Transverse colon (tissue), 4 donors: Measurements from ENCODE around the gene FNBP1L. TPM values are rescaled to one million over a fixed set of nuclear protein-coding genes. Genes with fewer than 3 reads are reported as not detected.
"Not testable (repeated sequence)": the region's sequence is repeated elsewhere in the genome, so short reads cannot be mapped to it uniquely, and the experiment has no call there.

Source experiments
- DNase-seq: peaks from one replicate; pipeline ENCODE4 v3.0.0-alpha.2; 2019
- H3K27ac ChIP-seq, 4 donors: fragments of 200-600 bp; sonication (generic); 2 replicates each; pipeline ENCODE4 v1.5.1; 2016 to 2018; ENCODE audit warnings: inconsistent platforms in 4 of 4
- H3K27me3 ChIP-seq: fragments of 200-600 bp; sonication (generic); 2 replicates; pipeline ENCODE4 v1.5.1; 2017; ENCODE audit warnings: inconsistent platforms
- H3K36me3 ChIP-seq, 4 donors: fragments of 200-600 bp; sonication (generic); 2 replicates each; pipeline ENCODE4 v1.5.1; 2017 to 2019; ENCODE audit warnings: inconsistent platforms in 4 of 4
- H3K4me1 ChIP-seq, 4 donors: fragments of 200-600 bp; sonication (generic); 2 replicates each; pipeline ENCODE4 v1.5.1; 2017 to 2020; ENCODE audit warnings: inconsistent platforms in 4 of 4
- H3K4me3 ChIP-seq, 4 donors: fragments of 200-600 bp; sonication (generic); 1 replicate in 1 of 4; 2 replicates in 3 of 4; pipeline versions ENCODE4 v1.5.1 to v1.6.1; 2017 to 2019; ENCODE audit warnings: inconsistent platforms in 4 of 4
- H3K9me3 ChIP-seq, 2 donors: fragments of 200-600 bp; sonication (generic); 2 replicates each; pipeline ENCODE4 v1.5.1; 2017 to 2019; ENCODE audit warnings: inconsistent platforms in 2 of 2
- EP300 ChIP-seq: sonication (generic); formaldehyde crosslinking; IDR thresholded peaks from one replicate; pipeline ENCODE4 v1.6.1; 2017; ENCODE audit warnings: antibody characterized with exemption, low read depth
- POLR2A ChIP-seq: fragments of 450-650 bp; IDR thresholded peaks from one replicate; pipeline ENCODE4 v1.6.1; 2016; ENCODE audit warnings: antibody characterized with exemption, mild to moderate bottlenecking, moderate library complexity
- POLR2AphosphoS5 ChIP-seq, 3 donors: sonication (generic); formaldehyde crosslinking; IDR thresholded peaks; one replicate each; pipeline ENCODE4 v1.6.1; 2016; ENCODE audit warnings: antibody characterized with exemption in 3 of 3
- WGBS, 2 donors: methylation state at CpG; one replicate each; pipeline ENCODE4 v1.1.5; 2018; ENCODE audit warnings: low coverage in 1 of 2; 5-methylcytosine and 5-hydroxymethylcytosine counted together
- in situ Hi-C, 4 donors: fragments of 200-750 bp; cut with MboI; loops; one replicate each; pipeline versions ENCODE4 v1.15.0 to v1.15.1; 2017; ENCODE audit warnings: low sequenced_read_pairs in 3 of 4, low pct_ligation_motif_present in 1 of 4, low pct_unique_long_range_greater_than_20kb in 1 of 4
- intact Hi-C: fragments of 100-400 bp; cut with DNase I; formaldehyde crosslinking; loops from one replicate; pipeline ENCODE4 v1.15.1; 2023; ENCODE audit warnings: low total_unique reads
- total RNA-seq, 4 donors: library from RNA; depleted of rRNA; stranded (reverse); fragments of >200 nt; gene quantifications; one replicate each; pipeline ENCODE4 v1.1.0, GENCODE V29; 2016
- TF ChIP-seq, protein P1 (sequence below), 5 experiments: fragments of 200-600 bp in 3 of 5; fragments of 450-650 bp in 2 of 5; sonication (generic) in 3 of 5; IDR thresholded peaks; 1 replicate in 2 of 5; 2 replicates in 3 of 5; pipeline ENCODE4 v1.5.1; 2016 to 2017; ENCODE audit warnings: antibody characterized with exemption in 5 of 5, inconsistent platforms in 3 of 5, mild to moderate bottlenecking in 2 of 5, moderate library complexity in 1 of 5

The FNBP1L gene
- total RNA-seq, 4 donors from 2014 or later: 31.0 to 69.4 (median 49.0) TPM

DNA sequence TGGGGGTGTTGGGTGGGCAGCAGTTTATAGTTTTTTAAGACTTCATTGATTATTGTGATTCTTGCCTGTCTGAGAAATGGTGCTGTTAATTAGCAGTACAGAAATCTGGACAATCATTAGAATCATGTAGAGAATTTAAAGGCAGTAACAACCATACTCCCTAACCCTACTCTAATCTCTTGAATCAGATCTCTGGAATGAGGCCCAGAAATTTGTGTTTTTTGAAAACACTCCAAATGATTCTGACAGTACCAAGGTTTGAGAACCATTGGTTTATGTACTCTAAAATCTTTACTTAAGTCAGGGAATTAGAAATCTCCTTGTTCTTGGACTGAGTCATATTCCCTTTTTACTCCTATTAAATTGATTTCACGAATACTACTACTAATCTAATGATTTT is 24.0 kb downstream of the FNBP1L start:
- Histone ChIP-seq H3K36me3 (no peaks in the 10 kb centered on the region), H3K27ac (no peak overlapping the region), H3K27me3 (no peaks in the 10 kb centered on the region), H3K4me3 (no peak overlapping the region), H3K4me1 (peaks cover 0 to 6% (median 4%) of the 10 kb centered on the region in 4 donors), H3K9me3 (no peaks in the 10 kb centered on the region)
- no peak for DNase-seq
- in situ Hi-C loops: no loop called here
- 29 to 38% methylated on average over 1 of the region's 1 CpG for WGBS, 2 donors
- TF ChIP-seq, protein P1, sequence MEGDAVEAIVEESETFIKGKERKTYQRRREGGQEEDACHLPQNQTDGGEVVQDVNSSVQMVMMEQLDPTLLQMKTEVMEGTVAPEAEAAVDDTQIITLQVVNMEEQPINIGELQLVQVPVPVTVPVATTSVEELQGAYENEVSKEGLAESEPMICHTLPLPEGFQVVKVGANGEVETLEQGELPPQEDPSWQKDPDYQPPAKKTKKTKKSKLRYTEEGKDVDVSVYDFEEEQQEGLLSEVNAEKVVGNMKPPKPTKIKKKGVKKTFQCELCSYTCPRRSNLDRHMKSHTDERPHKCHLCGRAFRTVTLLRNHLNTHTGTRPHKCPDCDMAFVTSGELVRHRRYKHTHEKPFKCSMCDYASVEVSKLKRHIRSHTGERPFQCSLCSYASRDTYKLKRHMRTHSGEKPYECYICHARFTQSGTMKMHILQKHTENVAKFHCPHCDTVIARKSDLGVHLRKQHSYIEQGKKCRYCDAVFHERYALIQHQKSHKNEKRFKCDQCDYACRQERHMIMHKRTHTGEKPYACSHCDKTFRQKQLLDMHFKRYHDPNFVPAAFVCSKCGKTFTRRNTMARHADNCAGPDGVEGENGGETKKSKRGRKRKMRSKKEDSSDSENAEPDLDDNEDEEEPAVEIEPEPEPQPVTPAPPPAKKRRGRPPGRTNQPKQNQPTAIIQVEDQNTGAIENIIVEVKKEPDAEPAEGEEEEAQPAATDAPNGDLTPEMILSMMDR (IDR thresholded peaks at IDR 0.05): no peak
- no peak for TF ChIP-seq POLR2A
- TF ChIP-seq EP300: no peak
- TF ChIP-seq POLR2AphosphoS5 (IDR thresholded peaks at IDR 0.05): no peak
- intact Hi-C loops: no loop called here

DNA sequence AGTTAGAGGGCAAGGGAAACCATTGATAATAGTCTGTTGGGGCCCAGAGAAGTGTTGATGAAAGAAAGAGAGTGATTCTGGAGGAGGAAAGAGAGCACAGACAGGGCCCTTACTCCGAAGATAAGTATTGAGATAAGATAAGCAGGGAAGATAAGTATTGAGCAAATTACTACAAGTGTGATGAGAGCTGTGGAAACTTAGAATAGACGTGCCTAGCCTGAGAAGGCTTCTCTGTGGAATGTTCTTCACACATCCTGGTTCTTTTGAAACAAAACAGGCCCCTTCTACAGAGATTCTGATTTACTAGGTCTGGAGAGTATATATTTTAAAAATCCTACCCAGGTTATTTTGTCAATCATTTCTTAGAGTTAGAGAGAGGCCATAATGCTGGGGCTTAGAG is 26.4 kb downstream of the FNBP1L start:
- peaks cover 0 to 2% of the 10 kb centered on the region in 2 donors for H3K9me3 ChIP-seq
- no peaks in the 10 kb centered on the region for H3K36me3 ChIP-seq
- WGBS, 2 donors: 46 to 52% methylated on average over 2 of the region's 2 CpGs
- peaks cover 0 to 6% (median 4%) of the 10 kb centered on the region in 4 donors for H3K4me1 ChIP-seq
- intact Hi-C loops: no loop called here
- in situ Hi-C loops: no loop called here
- no peaks in the 10 kb centered on the region for H3K27me3 ChIP-seq
- TF ChIP-seq POLR2A (no peak), EP300 (no peak), POLR2AphosphoS5 (IDR thresholded peaks at IDR 0.05) (no peak)
- TF ChIP-seq, protein P1 (IDR thresholded peaks at IDR 0.05): no peak
- DNase-seq: no peak
- H3K4me3 ChIP-seq: no peak overlapping the region
- H3K27ac ChIP-seq: no peak overlapping the region

DNA sequence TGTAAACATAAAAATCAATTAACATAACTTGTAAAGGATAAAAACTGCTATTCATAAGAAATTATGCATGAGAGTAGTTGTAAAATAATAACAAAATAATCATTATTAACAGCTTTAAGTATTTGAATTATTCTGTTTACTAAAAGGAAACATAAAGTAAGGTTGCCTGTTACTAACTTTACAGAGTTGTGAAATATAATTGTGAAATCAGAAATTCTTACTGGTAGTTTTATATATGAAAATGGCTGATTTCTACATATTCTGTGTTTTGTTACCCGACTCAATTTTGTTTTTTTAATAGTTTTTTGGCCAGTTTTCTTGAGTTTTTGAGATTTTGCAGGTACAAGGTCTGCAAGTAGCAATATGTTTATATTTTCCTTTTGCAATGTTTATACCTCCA is 27.8 kb downstream of the FNBP1L start:
- DNase-seq: no peak
- Histone ChIP-seq H3K27ac (no peak overlapping the region), H3K9me3 (peaks cover 0 to 4% of the 10 kb centered on the region in 2 donors), H3K27me3 (no peaks in the 10 kb centered on the region), H3K36me3 (no peaks in the 10 kb centered on the region), H3K4me3 (no peak overlapping the region), H3K4me1 (peaks cover 0 to 6% (median 4%) of the 10 kb centered on the region in 4 donors)
- 91 to 92% methylated on average over 1 of the region's 1 CpG for WGBS, 2 donors
- TF ChIP-seq POLR2A (no peak), POLR2AphosphoS5 (IDR thresholded peaks at IDR 0.05) (no peak), EP300 (no peak)
- TF ChIP-seq, protein P1 (IDR thresholded peaks at IDR 0.05): no peak
- intact Hi-C loops: no loop called here
- in situ Hi-C loops: no loop called here

DNA sequence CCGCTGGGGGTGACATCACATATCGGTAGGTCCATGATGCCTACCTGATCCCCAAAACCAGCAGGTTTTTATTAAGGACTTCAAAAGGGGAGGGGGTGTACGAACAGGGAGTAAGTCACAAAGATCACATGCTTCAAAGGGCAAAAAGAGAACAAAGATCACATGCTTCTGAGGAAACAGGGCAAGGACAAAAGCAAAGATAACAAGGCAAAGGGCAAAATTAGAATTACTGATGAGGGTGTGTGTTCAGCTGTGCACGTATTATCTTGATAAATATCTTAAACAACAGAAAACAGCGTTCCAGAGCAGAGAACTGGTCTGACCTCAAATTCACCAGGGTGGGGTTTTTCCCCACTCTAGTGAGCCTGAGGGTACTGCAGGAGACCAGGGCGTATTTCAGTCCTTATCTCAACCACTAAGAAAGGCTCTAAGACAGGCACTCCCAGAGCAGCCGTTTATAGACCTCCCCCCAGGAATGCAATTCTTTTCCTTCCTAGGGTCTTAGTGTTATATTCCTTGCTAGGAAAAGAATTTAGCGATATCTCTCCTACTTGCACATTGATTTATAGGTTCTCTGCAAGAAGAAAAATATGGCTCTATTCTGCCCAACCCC is 31.3 kb downstream of the FNBP1L start:
- in situ Hi-C loops: not testable (repeated sequence)

DNA sequence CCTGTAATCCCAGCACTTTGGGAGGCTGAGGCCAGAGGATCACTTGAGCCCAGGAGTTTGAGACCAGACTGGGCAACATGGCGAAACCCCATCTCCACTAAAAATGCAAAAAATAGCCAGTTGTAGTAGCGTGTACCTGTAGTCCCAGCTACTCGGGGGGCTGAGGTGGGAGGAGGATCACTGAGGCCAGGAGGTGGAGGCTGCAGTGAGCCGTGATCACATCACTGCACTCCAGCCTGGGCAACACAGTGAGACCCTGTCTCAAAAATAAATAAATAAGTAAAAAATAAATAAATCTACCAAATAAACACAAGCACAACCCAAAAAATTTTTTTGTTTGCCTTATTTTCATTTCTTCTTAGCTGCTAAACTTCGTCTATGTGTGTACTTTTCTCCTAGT is 34.0 kb downstream of the FNBP1L start:
- H3K36me3 ChIP-seq, in situ Hi-C loops, H3K4me1 ChIP-seq, intact Hi-C loops, H3K27me3 ChIP-seq, H3K9me3 ChIP-seq, DNase-seq, H3K27ac ChIP-seq, H3K4me3 ChIP-seq: not testable (repeated sequence)
- 57 to 91% methylated on average over 2 to 5 of the region's 5 CpGs for WGBS, 2 donors

More for the DNA sequence above, 31.3 kb downstream of the FNBP1L start:
- H3K27ac ChIP-seq, H3K4me1 ChIP-seq, DNase-seq, H3K27me3 ChIP-seq, H3K9me3 ChIP-seq, H3K4me3 ChIP-seq, intact Hi-C loops, H3K36me3 ChIP-seq: not testable (repeated sequence)
- 93 to 95% methylated on average over 8 of the region's 8 CpGs for WGBS, 2 donors
